ENCODE measurements around the gene HAUS3.

HAUS3 gene

DNA sequence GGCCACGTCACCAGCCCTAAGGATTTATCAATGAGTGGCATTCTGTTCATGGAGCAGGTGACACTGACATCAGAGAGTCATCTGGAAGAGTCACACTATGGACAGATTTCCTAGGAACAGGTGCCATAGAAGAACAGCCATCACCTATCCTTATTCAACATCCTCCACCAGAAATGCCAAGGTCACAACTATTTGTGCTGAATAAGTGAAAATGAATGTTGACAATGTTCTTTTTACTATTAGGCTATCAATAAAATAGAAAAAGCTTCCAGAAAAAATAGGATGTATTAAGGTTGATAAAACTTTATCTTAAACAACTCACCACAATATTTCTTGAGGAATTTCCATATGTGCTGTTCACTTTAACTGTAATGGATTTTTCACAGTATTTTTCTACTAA is 62.9 kb downstream of the HAUS3 start:
- Histone ChIP-seq H3K27me3 (ENCODE audit: control insufficient read depth, insufficient read depth, low read length) (no peaks in the 10 kb centered on the region), H3K9me3 (ENCODE audit: control insufficient read depth, low read depth, low read length) (no peaks in the 10 kb centered on the region), H3K4me3 (ENCODE audit: low read length) (no peak overlapping the region)

More for the DNA sequence above, 62.9 kb downstream of the HAUS3 start:
- Histone ChIP-seq H3K36me3 (ENCODE audit: control insufficient read depth, low read depth, low read length) (no peaks in the 10 kb centered on the region), H3K4me1 (ENCODE audit: control insufficient read depth, low read depth, low read length) (no peaks in the 10 kb centered on the region), H3K9ac (ENCODE audit: low read length) (no peak overlapping the region), H3K27ac (ENCODE audit: low read length) (no peak overlapping the region)
